Measurements from ENCODE around the gene HELB. TPM values are rescaled to one million over a fixed set of nuclear protein-coding genes. Genes with fewer than 3 reads are reported as not detected.

HELB gene
- polyA plus RNA-seq, 1 experiment = 2.0 TPM

DNA sequence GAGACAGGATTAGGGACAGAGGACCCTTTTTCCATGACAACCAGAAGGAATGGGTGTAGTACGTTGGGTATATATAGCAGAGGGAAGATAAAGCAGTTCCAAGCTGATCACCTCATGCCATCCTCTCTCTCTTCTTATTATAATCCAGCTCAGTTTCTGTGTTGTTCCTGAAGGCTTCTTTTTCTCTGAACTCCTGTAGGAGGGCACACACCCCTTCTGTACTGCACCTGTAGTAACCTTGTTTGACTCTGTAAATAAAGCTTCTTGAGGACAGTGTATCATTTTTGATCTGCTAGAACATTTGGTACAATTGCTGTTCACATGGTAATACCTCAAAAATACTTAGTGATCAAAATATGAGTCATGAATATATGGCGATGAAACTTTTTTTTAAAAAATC is 33.5 kb downstream of the HELB start:
- peaks cover 6% of the 10 kb centered on the region for H3K9me3 ChIP-seq (ENCODE audit: control insufficient read depth, insufficient read depth, low read length)
- POLR2A ChIA-PET = no interaction called here
- no peak for DNase-seq (ENCODE audit: low read depth, low spot score)
- TF ChIP-seq, protein P1, sequence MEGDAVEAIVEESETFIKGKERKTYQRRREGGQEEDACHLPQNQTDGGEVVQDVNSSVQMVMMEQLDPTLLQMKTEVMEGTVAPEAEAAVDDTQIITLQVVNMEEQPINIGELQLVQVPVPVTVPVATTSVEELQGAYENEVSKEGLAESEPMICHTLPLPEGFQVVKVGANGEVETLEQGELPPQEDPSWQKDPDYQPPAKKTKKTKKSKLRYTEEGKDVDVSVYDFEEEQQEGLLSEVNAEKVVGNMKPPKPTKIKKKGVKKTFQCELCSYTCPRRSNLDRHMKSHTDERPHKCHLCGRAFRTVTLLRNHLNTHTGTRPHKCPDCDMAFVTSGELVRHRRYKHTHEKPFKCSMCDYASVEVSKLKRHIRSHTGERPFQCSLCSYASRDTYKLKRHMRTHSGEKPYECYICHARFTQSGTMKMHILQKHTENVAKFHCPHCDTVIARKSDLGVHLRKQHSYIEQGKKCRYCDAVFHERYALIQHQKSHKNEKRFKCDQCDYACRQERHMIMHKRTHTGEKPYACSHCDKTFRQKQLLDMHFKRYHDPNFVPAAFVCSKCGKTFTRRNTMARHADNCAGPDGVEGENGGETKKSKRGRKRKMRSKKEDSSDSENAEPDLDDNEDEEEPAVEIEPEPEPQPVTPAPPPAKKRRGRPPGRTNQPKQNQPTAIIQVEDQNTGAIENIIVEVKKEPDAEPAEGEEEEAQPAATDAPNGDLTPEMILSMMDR (IDR thresholded peaks at IDR 0.05; ENCODE audit: low read depth, low read length) = no peak
- H3K27me3 ChIP-seq (ENCODE audit: control insufficient read depth, insufficient read depth, low read length) = no peaks in the 10 kb centered on the region
- H3K4me3 ChIP-seq (ENCODE audit: low read depth, low read length) = no peak overlapping the region
- H3K27ac ChIP-seq (ENCODE audit: low read depth, low read length) = no peak overlapping the region
- CTCF ChIA-PET = no interaction called here

DNA sequence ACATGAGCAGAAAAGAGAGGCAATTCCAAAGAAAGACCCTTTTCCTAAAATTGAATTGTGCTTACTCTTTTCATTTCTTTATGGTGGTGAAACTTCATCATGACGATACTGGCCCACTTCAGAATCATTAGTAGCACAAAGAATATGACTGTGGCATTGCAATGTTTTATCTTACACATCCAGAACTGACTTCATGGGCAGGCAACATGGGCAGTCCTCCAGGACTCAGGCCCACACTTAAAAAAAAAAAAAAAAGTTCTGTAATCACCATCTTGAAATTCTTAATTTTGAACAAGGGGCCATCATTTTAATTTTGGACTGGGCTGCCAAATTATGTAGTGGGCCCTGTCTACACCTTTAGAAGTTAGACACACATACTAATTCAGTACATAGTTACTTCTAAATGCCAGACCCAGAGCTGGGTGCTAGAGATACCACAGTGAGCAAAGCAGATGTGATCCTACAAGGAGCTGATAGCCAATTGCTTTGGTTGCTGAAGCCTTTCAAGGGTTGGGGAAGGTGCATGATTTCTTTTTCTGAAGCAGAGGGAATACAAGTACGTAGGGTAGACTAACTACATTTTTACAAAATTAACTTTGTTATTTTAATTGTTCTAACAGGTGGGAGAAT is 35.2 kb downstream of the HELB start:
- no peak overlapping the region for H3K27ac ChIP-seq (ENCODE audit: low read depth, low read length)
- H3K9me3 ChIP-seq (ENCODE audit: control insufficient read depth, insufficient read depth, low read length) = peaks cover 6% of the 10 kb centered on the region; the same call in 1 of the 2 replicates
- POLR2A ChIA-PET = no interaction called here
- H3K27me3 ChIP-seq (ENCODE audit: control insufficient read depth, insufficient read depth, low read length) = no peaks in the 10 kb centered on the region
- no peak for DNase-seq (ENCODE audit: low read depth, low spot score)
- CTCF ChIA-PET = no interaction called here
- TF ChIP-seq, protein P1 (IDR thresholded peaks at IDR 0.05; ENCODE audit: low read depth, low read length) = no peak
- H3K4me3 ChIP-seq (ENCODE audit: low read depth, low read length) = no peak overlapping the region

DNA sequence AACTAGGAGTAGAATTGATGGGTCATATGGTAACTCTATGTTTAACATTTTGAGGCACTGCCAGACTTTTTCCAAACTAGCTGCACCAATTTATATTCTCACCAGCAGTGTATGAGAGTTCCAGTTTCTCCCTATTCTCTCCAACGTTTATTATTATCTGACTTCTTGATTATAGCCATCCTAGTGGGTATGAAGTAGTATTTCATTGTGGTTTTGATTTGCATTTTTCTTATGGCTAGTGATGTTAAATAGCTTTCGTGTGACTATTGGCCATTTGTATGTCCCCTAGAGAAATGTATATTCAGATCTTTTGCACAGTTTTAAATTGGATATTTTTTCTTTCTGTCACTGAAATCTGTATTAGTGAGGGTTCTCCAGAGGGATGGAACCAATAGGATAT is 37.8 kb downstream of the HELB start:
- ChIA-PET CTCF (no interaction called here), POLR2A (no interaction called here)
- TF ChIP-seq, protein P1 (IDR thresholded peaks at IDR 0.05; ENCODE audit: low read depth, low read length) = no peak
- H3K27ac ChIP-seq (ENCODE audit: low read depth, low read length) = no peak overlapping the region
- H3K4me3 ChIP-seq (ENCODE audit: low read depth, low read length) = no peak overlapping the region
- no peaks in the 10 kb centered on the region for H3K27me3 ChIP-seq (ENCODE audit: control insufficient read depth, insufficient read depth, low read length)
- no peak for DNase-seq (ENCODE audit: low read depth, low spot score)
- H3K9me3 ChIP-seq (ENCODE audit: control insufficient read depth, insufficient read depth, low read length) = peaks cover 8% of the 10 kb centered on the region

DNA sequence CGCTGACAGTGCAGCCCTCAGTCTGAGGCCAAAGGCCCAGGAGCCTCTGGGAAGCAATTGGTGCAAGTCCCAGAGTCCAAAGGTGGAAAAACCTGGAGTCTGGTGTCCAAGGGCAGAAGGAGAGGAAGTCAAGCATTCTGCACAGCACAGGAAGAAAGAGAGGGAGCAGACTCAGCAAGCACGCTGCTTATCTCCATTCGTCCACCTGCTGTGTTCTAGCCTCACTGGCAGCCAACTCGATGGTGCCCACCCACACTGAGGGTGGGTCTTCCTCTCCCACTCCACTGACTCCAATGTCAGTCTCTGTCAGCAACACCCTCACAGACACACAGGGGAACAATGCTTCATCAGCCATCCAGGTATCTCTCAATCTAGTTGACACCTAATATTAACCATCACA is 38.8 kb downstream of the HELB start:
- CTCF ChIA-PET = no interaction called here
- H3K27me3 ChIP-seq (ENCODE audit: control insufficient read depth, insufficient read depth, low read length) = no peaks in the 10 kb centered on the region
- TF ChIP-seq, protein P1 (IDR thresholded peaks at IDR 0.05; ENCODE audit: low read depth, low read length) = no peak

DNA sequence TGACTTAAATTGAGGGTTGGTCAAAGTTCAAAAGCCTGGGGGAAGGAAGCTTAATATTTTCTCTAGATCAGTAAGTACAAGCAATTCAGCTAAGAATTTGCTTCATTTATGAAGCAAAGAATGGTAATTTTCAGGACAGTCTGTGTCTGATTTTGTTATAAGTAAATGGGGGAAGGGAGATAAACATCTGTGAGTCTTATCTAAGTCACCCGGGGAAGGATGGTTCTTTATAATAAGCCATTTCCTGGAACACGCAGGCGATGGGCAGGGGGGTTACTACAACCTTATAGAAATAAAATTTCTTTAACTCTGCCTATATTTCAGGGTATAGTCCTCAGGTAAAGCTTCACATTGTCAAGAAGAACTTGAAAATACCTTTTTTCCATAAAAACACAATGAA is 42.9 kb downstream of the HELB start:
- H3K27me3 ChIP-seq (ENCODE audit: control insufficient read depth, insufficient read depth, low read length) = no peaks in the 10 kb centered on the region
- H3K4me3 ChIP-seq (ENCODE audit: low read depth, low read length) = no peak overlapping the region
- ChIA-PET CTCF (interaction anchor here (1.4 kb wide), 1 partner anchor 63 kb away, joined by 6 read pairs; no protein-coding TSS in a partner anchor), POLR2A (no interaction called here)
- peaks cover 3% of the 10 kb centered on the region for H3K9me3 ChIP-seq (ENCODE audit: control insufficient read depth, insufficient read depth, low read length)
- H3K27ac ChIP-seq (ENCODE audit: low read depth, low read length) = no peak overlapping the region
- no peak for DNase-seq (ENCODE audit: low read depth, low spot score)
- TF ChIP-seq, protein P1 (IDR thresholded peaks at IDR 0.05; ENCODE audit: low read depth, low read length) = no peak

More for the DNA sequence above, 38.8 kb downstream of the HELB start:
- Histone ChIP-seq H3K27ac (ENCODE audit: low read depth, low read length) (no peak overlapping the region), H3K4me3 (ENCODE audit: low read depth, low read length) (no peak overlapping the region), H3K9me3 (ENCODE audit: control insufficient read depth, insufficient read depth, low read length) (peaks cover 8% of the 10 kb centered on the region)
- no peak for DNase-seq (ENCODE audit: low read depth, low spot score)
- POLR2A ChIA-PET = no interaction called here
